ENCODE results near the gene FCHSD1.

The FCHSD1 gene

DNA sequence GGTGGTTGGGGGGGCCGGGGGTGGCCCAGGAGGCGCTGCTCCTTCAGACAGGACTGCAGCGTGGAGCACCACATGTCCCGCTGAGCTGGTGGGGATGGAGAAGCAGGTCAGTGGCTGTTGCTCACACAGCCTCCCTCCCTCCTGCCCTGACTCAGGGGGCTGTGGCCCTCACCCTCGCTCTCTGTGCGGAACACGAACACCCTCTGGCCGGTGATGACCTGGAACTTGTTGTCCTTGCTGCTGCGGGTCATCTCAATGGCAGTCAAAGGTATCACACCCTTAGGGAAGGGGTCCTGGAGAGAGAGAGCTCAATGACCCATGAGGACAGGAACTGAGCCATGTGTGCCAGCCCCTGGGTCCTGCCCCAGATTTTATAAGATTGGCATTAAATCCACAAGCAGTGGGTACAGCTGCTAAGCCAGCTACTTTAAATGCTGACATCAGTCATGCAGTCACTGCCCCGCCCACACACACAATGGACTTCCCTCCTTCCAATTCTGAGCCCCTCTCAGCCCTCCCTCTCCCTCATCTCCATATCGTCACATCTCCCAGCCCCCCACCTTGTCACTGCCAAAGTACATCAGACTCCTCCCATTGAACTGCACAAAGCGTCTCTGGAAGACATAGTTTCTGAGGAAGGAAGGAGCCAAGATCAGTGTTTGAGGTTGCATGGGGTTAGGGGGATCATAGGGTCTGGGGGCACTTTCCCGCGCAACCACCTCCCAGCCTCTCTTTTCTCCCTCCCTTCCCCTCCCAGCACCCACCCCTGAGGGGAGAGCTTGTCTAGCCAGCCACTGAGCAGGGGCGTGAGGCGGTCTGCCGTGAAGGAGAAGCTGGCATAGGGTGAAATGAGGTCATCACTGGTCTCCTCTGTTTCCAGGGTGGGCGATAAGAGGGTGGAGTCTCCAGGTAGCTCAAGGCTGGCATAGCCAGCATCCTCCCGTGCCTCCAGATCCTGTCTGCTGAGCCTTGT, 21.9 kb upstream of the FCHSD1 start:
- no peak for DNase-seq

DNA sequence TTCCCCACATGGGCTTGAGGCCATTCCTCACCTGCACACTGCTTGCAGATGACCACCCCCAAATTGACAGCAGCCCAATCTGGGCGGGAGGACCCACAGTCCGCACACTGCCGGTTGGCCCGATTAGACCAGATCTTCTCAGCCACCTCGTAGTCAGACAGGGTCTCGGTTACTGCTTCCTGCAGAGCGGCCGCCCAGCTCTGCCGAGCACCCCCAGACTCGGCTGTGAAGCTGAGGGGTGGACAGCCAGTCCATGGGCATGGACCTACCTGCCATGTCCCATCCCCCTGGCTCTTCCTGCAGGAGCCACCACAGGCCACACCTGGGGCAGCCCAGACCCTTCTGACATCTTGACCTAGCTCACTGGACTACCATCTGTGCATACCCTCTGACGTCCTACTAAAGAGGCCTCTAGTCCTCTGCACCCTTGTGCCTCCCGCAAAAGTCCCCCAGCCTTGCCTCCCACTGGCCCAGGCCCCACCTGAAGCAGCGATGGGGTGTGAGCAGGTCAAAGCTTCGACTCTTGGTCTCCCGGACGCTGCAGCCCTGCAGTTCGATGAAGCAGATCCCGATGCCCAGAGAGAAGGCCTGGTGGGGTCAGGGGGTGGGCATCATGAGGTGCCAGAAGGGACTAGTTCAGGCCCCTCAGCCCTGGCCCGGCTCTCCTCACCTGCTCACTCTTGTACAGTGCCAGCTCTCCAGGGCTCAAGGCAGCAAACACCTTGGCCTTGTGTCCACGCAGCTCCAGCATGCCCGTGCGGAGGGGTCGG, 21.0 kb upstream of the FCHSD1 start:
- DNase-seq, result no peak

DNA sequence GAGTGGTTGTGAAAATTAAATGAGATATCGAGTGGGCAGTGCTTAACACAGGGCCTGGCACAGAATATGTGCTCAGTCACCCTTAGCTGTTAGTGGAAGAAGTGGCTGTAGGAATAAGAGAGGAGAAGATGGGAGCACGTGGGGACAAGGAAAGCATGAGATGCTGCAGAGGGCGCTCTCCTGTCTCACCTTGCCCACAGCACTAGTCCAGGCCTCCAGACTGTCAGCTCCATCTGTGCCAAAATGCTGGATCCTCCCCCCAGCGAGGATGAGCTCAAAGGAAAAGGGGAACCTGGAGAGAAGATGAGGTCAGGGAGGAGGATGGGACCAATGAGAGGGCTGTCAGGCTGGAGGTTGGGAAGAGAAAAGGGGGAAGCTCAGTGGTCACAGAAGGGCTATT, 18.3 kb upstream of the FCHSD1 start:
- DNase-seq, result no peak

DNA sequence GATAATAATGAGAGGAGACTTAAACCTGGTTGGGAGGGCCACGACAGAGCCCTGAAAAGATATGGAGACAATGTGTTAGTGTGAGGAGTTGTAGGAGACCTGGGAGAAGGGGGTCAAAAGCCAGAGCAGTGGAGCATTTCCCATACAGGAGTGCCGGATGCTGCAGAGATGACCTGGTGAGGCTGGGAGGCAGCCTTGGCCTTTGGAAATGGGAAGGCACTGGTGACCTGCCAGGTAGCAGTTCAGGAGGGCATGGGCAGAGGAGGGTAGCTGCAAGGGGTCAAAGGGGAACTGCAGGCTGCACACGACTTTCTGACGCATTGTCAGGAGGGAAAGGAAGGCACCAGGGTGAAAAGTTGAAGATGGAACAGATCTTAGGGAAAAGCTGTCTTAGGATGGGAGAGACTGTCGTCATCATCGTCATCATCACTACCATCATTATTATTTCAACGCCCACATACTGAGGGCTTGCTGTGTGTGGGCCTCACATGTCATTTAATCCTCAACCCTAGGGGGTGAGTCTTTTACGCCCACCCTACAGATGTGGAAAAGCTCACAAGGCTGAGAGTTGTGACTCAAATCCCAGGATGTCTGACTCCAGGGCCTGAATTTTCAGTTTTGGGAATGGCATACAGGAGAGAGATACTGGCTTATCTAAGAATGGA, 17.5 kb upstream of the FCHSD1 start:
- no peak for DNase-seq

DNA sequence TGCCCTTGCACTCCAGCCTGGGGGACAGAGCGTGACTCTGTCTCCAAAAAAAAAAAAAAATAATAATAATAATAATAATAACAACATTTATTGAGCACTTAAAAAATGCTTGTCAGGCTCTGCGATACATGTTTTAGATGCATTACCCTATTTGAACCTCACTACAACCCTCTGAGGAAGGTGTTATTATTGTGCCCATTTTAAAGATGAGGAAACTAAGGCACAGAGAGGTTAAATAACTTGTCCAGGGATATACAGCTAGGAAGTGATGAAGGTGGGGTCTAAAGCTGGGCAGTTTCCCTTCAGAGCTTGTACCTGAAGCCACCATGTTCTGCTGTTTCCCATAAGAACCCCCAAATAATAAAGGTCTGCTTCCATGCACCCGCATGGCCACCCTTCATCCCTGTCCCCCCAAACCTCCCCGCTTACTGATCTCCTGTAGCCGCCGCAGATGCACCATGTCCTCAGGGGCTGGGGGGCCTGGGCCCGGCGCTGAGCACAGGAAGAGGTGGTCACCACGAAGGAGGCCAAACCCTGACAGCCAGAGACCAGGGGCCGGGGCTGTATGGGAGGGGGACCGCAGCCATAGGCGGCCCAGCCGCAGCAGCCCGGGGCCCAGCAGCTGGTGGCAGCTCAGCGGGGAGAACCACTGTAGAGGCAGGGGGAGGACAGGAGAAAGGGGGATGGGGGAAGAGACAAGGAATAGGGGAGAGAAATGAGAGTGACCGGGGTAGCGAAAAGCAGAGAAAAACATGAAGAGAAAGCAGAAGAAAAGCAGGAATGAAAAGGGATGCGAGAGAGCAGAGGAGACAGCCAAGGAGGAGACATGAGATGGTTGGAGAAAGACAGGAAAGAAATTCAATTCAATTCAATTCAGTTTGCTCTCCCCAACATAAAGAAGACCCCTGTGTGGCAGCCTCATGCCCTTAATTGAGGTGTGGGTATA, 15.1 kb upstream of the FCHSD1 start:
- no peak for DNase-seq

DNA sequence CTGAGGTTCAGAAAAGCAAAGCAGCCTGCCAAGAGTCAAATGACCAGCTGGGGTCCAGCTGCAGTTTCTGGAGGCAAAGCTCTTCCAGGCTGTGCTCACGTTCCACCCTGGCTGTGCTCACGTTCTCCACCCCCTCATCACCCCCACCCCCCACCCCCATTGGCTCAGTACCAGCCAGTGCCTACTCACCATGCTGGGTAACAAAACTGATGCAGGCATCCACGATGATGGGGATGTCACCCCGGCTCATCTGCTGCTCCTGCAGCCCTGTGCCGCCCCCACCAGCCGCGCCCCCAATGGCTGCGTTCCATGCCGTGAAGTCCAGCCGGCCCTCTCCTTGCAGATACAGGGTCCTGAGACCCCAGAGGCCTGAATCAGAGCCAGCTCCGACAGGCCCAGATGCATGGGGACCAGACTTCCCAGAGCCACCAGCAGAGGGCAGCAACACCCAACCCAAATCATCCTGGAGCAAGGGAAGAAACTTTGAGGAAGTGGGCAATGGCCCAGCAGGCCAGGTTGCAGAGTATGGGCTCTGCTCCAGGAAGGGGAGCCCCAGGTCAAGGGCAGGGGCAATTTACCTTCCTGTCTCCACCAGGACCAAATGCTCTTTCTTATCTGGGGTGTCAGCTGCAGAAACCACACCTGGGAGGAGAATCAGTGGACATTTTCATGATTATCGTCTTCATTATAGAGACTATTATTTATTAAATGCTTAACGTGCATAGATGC, 13.7 kb upstream of the FCHSD1 start:
- DNase-seq, result peak; percentile 82

DNA sequence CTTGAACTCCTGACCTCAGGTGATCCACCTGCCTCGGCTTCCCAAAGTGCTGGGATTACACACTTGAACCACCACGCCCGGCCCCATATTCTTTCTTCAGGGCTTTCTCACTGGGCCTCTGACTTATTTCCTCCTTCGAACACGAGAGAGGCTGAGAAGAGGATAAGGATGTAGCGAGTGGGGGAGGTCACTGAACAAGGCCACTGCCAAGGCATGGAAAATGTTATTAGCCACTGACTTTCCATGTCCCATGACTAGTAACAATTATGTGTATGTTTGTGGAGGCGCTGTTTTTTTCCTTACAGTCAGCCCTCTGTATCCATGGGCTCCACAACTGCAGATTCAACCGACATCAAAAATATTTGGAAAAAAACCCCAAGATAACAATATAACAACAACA, 12.3 kb upstream of the FCHSD1 start:
- no peak for DNase-seq

DNA sequence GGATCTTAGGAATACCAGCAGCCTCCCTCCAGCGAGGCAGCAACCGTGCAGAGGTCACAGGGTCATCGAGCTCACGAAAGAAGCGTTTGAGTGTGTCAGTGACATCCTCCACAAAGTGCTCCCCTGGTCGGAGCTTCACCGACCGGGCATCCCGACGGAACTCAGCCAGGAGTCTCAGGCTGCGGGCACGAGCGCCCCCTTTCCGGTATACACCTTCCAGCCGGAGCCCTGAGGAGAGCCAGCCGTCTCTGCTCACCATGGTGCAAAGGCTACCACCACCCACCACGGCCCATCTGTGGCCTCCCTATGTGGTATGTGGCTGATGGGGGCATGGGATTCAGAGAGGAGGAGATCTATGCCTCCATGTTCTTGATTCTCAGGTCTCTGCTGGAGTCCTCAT, 10.8 kb upstream of the FCHSD1 start:
- DNase-seq, result no peak

DNA sequence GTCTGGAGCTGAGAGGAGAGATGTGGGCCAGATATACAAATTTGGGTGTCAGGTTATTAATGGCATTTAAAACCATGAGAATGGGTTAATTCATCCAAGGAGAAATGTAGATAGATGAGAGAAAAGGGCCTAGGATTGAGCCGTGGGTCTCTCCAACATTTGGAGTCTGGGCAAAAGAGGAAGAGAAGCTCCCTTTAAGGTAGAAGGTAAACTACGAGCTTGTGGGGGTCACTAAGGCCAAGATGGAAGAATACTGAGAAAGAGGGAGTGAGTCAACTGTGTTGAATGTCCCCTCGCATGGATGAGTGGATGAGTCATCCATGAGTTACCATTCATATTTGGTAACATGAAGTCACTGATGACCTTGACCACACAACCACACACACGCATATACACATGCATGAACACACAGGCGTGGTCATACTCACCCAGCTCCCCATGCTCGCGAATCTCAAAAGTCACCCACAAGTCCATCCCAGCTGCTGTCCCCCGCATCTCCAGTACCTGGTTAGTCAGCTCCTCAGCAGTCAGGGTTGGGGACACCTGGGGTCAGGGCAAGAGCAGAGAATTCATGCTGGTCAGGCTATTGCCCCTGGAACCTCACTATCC, 6.8 kb upstream of the FCHSD1 start:
- DNase-seq, result no peak

DNA sequence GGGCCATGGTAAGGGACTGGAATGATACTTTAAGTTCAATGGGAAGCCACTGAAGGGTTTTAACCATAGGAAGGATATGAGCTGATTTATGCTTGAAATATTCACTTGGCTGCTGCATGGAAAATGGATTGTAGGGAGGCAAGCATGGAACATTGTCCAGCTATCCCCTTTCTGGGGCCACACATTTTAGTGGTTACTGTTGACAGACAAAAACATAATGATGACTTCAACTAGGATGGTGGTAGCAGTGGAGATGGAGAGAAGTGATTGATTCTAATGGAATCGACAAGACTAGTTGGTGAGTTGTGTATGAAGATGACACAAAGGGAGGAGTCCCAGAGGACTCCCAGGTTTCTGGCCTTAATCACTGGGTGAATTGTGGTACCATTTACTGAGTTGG, 6.2 kb upstream of the FCHSD1 start:
- no peak for DNase-seq

DNA sequence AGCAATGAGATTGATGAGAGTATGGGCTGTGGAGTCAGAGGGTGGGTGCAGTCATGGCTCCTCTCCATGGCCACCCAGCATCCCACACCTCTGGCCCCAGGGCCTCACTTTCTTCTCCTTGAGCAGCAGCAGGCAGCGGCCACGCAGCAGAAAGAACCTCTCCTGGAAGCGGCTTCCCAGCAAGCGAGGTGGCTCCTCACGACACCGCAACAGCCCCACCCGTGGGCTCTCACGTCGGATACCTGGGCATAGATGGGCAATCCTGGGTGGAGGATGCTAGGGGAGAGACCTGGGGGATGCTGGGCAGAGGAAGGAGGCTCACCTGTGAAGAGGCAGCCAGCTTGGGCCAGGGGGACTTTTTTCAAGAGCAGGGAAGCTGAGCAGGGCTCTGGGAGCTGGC, 5.2 kb upstream of the FCHSD1 start:
- no peak for DNase-seq

DNA sequence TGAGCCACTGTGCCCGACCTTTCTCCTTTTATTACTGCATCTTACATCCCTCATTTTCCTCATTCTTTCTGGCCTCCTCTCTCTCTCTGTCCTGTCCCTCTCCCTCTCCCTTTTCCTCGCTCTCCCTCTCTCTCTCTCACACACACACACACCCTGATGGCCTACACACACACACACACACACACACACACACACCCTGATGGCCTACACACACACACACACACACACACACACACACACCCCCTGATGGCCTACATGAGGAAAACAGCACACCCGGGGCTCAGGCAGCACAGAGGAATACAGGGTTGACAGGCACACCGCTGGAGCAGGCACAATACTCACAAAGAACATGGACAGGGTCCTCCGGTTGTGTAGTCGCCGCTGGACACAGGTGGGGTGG, 3.8 kb upstream of the FCHSD1 start:
- DNase-seq, result no peak

DNA sequence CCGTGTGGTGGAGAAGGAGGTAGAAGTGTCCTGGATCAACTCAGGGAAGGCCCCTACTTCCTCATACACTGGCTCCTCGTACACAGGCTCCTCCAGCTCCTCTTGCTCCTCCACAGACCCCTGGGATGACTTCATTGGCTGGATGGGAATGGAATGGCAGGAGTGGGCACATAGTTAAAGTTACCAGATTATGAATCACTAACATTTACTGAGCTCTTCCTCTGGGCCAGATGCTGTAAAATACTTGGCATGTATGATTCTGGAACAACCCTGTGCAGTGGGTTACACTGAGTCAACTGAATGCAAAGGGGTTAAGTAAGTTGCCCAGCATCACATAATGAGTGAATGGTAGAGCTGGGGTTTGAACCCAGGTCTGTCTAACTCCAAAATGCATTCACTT, 3.1 kb upstream of the FCHSD1 start:
- DNase-seq, result no peak

DNA sequence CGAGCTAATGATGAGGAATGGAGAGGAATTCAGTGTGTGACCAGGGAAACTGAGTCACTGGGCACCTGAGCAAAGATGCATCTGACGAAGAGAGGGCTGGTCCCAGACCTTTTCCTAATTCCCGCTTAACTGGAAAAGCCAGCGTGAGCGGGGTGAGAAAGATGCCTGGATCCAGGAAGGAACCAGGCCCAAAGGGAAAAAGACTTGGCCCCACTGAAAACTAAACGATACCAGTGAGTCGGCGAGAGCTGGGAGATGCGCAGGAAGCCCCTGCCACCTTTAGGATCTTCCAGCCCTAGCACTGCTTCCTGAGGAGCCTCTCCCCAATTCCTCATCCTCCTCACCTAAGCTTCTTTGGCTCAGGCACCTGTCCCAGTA, 499 bp upstream of the FCHSD1 start:
- no peak for DNase-seq

DNA sequence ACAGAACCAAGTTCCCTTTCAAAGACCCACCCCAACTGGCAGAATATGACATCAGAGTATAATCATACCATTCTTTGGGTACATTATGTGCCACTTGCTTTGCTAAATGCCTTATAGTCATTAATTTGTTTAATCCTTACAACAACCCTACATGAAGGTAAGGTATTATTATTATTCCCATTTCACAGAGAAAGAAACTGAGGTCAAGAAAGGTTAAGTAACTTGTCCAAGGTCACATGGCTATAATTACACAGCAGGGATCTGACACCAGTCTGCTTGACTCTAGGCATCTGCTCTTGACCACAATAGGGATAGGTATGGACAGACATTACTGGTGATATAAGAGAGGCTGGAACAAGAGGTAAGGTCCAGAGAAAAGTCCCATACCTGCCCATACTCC, 1.2 kb downstream of the FCHSD1 start:
- no peak for DNase-seq

DNA sequence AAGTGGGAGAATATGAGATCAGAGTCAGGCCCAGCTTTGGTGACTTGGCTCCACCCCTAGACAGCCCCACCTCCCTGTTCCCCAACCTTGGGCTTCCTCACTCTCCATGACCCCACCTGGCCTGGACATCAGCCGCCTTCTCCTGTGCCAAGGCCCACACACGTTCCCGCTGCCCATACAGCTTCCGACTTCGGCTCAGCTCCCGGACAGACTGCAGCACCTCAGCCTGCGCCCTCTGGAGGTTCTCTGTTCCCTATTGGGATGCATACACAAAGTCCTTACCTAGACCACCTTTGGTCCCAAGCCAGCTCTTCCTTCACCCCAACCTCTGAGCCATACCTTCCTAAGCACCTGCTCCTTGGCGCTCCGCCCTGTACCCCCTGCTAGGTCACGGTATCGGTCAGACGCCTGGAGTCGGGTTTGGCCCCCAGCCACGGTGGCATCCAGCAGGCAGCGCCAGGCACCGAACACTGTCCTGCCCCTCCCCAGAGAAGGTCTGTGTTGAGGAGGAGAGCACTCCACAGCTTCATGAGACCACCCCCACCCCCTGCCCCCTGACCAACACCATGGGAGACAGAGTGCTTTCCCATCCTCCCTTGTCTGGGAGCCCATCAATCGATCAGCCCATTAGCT, 2.0 kb downstream of the FCHSD1 start:
- DNase-seq, result no peak

DNA sequence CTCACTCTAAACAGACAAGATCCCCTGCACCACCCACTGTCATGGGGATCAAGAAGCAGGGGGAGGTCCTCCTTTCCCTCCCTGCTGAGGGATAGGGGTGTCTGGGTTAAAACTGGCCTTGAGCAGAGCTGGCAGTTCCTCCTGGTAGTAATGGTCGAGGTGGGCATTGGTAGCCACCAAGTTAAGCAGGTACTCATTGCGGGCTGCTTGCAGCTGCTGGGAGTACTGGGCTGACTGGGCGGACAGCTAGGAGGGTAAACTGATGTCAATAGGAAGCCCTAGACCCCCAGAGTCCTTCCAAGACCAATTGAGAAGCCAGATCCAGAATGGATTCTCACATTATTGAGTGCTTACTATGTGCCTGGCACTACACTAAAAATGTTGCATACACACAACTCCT, 3.4 kb downstream of the FCHSD1 start:
- no peak for DNase-seq

DNA sequence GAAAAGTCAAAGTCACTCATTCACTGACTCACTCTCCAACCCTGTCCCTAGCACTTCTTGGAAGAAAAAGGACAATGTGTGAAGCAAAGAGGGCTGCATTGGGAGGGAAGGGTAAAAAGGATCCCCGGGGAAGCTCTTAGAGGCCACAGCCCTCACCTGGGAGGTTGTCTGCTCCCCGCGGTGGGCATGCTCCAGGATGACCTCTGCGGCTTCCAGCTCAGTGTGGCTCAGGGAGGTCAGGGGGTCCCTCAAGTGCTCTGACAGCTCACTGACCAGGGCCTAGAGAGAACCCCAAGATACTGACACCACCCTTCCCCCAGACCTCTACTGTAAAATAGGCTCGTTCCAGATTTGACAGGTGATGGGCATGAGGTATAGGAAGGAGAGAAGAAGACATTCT, 4.0 kb downstream of the FCHSD1 start:
- no peak for DNase-seq

DNA sequence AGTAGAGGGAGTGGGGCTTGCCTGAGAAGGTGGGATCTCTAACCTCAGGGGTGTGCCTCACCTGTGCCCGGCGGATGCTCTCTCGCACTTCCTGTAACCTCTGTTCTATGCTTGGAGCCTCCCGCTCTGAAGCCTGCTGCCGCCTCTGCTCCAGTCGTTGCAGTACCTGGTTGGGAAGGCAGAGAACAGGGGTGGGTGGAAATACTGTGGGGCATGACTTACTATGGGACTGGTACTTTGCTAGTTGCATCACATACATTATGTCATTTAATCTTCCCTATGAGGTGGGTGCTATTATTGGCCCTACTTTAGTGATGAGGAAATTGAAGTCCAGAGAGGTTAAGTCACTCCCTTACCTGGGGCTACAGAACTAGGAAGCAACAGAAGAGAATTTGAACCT, 5.2 kb downstream of the FCHSD1 start:
- DNase-seq, result no peak

DNA sequence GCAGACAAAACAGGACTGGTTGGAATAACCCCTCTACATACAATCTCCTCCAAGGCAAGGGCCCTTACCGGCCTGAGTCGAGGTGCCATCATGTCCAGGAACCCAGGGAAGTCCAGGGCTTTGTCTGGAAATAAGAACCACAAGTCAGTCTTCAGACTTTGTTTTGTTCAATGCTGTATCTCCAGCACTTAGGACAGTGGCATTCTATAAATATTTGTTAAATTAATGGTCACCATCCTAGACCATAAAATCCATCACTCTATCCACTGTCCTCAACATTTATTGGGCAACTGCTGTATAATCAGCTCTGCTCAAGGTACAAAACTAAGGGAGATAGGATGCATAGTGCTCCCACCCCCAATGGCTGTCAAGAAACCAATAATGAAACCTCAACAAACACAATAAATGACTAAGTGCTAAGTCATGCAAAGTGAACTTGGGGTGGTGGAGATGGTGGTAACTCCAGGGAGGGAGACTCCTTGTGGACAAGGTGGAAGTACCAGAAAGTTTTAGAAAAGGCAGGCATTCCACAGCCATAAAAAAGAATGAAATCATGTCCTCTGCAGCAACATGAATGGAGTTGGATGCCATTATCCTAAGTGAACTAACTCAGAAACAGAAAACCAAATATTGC, 9.5 kb downstream of the FCHSD1 start:
- DNase-seq, result no peak

Measured in CD4-positive, alpha-beta T cell treated with Interleukin-6 for 4 hours (primary cell).